NCI-H146 (cell line): ENCODE results near the gene SOCS2.
"Not testable (repeated sequence)": the region's sequence is repeated elsewhere in the genome, so short reads cannot be mapped to it uniquely, and the experiment has no call there.

Source experiments
- DNase-seq: peaks from one replicate; lab custom pipeline; 2025; lab: John Stamatoyannopoulos, UW

SOCS2 gene, protein sequence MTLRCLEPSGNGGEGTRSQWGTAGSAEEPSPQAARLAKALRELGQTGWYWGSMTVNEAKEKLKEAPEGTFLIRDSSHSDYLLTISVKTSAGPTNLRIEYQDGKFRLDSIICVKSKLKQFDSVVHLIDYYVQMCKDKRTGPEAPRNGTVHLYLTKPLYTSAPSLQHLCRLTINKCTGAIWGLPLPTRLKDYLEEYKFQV

GRCh38 chr12:93571925-93572711, at the start of gene SOCS2:
TSS of gene SOCS2 (plus strand) at chr12:93572675. CDS start at chr12:93572898, 223 bp downstream.
- DNase-seq = peak; percentile 71

- DNase-seq = no peak
Observed at GRCh38 chr12:93524386-93525133, 47.9 kb upstream of the SOCS2 start.

DNA sequence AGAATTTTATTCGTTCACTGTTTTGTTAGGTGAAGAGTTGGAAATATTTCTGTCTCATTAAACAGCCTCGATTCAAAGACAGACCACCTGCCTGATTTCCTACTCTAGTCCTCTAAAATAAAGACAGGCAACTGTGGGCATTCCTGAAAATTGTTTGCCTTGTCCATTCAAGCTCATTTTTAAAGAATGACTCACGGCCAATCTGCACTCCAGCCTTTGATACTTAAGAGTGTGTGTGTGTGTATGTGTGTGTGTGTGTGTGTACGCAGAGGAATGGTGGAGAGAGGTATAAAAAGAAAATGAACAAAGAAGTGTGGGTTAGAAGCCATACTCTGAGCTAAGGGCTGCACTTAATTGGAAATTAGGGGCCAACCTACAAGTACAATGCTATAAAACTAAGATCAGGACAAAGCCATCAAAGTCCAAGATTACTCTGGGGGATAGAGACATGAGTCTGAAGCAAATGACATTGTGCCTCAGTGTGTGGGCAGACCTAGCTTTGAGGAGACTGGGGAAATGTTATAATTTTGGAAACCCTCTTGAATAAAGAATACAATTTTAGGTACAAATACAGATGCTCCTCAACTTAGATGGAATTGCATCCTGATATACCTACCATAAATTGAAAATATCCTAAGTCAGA, 45.6 kb upstream of the SOCS2 start:
- DNase-seq = peak; percentile 35

DNA sequence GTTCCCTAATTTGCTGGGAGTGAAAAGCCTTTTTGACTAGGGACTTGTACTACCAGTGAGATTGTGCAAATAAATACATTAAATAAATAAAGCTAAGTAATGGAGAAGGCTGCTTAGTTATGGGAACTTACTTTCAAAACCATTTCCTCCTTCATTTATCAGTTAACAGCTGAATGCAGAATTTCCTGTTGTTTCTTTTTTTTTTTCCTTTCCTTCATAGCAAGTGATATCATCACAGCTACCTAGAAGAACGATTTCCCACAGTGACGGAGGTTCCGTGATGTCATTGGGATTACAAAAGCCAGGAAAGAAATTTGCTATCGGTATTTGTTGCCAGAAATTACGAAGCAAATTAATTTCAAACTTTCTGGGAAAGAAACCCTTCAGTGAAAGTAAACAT, 42.1 kb upstream of the SOCS2 start:
- DNase-seq = no peak

GRCh38 chr12:93533310-93533709, 39.2 kb upstream of the SOCS2 start:
- no peak for DNase-seq

GRCh38 chr12:93536111-93536765, 36.2 kb upstream of the SOCS2 start:
- no peak for DNase-seq

DNA sequence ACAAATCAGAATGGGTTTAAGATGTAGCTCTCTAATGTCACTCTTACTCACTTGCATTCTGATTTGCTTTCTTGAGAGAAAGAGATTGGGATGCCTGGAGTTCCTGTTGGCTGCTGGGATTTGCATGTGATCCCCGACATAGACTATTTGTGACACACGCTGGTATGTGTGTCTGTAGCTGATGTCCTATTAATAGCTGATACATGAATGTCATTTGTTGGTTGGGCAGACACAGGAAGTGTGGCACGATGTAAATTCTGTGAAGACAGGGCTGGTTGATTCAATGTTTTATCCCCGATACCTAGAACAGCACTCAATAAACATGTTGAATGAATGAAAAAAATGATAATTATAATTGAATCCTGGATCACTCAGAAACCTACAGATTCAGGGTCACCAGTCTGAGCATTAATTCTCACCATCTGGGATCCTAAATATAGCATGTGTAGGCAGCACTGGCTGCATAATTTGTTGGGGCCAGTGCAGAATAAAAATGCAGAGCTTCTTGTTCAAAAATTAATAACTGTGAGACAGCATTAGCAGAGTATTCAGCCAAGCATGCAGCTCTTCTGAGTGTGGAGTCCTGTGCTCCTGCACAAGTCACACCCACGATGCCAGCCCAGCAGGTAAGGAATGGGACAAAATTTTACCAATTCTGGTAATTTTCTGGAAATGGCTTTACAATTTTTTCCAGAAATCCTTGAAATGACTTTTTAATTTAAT, 35.5 kb upstream of the SOCS2 start:
- no peak for DNase-seq

DNA sequence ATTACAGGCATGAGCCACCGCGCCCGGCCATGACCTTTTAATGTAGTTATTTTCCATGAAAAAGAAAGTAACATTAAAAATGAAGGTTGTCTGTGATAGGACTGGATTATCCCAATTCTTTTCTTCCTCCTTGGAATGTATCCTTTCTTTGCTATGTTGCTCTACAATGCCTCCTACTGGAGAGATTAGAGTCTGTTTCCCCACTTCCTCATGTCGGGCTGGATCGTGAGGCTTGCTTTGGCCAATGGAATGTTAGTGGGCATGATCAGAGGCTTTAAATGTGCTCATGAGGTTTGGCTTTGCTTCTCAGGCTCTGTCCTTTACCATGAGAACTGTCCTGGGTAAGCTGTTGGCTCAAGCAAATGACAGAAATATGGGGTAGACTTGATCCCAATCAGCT, 34.7 kb upstream of the SOCS2 start:
- no peak for DNase-seq

DNA sequence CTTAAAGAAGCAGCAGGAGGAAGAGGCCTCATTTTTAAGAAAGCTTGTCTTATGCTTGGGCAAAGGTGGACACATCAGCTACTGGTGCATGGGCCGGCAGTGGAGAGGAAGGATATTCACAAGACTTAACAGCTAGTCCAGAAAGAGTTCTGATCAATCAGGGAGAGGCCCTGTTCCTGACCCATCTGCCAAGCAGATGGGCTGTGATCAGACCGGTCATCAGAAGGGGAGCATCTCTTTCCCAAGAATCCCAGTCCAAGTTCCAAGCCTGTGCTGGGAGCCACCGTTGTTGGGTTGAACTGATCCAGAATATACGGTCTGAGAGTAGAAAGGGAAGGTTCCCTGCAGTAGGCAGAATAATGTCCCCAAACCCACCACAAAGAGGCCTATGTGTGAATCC, 32.7 kb upstream of the SOCS2 start:
- DNase-seq = no peak

DNA sequence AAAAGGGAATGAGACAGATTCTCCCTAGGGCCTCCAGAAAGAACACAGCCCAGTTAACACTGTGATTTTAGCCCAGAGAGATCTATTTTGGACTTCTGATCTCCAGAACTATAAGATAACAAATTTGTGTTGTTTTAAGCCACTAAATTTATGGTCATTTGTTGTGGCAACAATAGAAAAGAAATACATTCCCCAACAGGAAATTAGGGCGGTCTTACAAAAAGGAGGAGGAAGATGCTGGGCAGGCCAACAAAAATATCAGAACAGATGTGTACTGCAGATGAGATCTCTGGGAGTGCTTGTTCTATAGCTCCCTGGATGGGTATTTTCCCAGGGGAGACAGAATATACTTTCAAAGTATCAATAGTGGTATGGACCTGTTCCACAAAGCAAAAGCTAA, 32.0 kb upstream of the SOCS2 start:
- no peak for DNase-seq

DNA sequence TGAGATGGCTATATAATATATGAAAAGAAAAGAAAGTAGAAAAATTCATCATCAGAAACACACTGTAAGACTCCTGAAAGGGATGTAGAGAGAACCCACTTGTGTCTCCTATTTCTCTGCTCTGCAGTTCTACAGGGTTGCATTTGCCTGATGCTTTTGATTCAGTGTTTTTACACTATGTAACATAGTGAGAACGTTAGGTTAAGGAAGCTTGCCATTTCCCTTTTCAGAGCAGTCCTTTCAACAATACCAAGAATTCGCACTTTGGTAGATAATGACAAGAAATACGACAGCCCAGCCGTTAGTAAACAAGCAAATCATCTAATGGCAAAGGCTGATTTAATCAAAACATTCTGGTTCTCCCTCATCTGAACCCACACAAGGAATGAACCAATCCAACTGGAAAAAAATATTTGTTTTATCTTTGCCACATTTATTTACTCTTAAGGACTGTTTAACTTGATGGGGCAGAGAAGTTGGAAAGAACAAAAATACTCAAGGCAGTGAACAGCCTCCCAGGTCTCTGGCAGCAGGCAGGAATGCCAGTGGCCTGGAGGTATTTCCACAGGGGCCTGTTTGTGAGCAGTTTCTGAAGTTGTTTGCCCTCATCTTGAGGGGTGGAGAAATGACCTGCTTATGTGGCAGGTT, 30.8 kb upstream of the SOCS2 start:
- no peak for DNase-seq

- no peak for DNase-seq
Observed at GRCh38 chr12:93547778-93548177, 24.7 kb upstream of the SOCS2 start.

- DNase-seq = no peak
Observed at GRCh38 chr12:93549174-93549573, 23.3 kb upstream of the SOCS2 start.

- no peak for DNase-seq
Observed at GRCh38 chr12:93550748-93551611, 21.5 kb upstream of the SOCS2 start.

DNA sequence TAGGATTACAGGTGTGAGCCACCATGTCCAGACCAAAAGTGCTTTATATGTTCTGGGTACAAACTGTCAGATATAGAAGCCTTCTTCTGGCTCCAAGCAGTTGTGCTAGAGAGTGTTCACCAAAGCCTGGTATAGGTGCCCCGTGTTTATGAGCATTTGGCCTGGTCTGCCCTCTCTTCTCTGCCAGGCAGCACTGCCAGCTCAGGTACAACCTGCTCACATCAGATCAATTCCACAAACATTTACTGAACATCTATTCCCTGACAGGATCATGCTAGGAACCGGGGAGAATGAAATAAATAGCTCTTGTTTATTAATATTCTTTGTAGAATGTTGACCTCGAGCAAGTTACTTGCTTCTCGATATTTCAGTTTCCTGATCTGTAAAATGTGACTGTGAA, 20.0 kb upstream of the SOCS2 start:
- no peak for DNase-seq

DNA sequence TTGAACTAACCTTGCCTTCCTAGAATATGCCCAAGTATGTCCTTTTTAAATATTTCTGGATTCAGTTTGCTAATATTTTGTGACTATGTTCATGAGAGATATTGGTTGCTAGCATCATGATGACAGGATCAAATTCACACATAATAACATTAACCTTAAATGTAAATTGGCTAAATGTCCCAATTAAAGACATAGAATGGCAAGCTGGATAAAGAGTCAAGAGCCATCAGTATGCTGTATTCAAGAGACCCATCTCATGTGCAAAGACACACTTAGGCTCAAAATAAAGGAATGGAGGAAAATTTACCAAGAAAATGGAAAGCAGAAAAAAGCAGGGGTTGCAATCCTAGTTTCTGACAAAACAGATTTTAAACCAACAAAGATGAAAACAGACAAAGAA, 14.6 kb upstream of the SOCS2 start:
- DNase-seq = not testable (repeated sequence)

GRCh38 chr12:93558685-93559084, 13.8 kb upstream of the SOCS2 start:
- DNase-seq = not testable (repeated sequence)

GRCh38 chr12:93563807-93564538, 8.5 kb upstream of the SOCS2 start:
- DNase-seq = peak; percentile 61

DNA sequence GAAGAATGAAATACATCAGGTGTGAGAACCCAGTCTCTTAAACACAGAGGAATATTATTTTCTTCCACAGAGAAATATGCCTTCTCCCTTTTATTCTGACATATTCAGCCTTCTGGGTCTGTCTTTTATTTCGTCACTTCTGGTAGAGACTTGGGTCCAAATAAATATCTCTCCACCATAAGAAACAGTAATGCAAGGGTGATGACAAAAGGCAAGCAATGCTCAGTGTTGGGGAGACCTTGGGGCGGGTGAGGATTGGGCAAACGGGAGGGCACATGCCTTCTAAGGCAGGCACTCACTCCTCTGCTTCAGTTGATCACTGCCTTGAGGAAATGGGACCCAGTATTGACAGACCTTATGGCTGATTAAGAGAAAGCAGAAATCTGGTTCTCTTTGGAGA, 6.7 kb upstream of the SOCS2 start:
- DNase-seq = no peak
